ENCODE measurements around the gene PKN3. TPM values are rescaled to one million over a fixed set of nuclear protein-coding genes. Genes with fewer than 3 reads are reported as not detected.

The PKN3 gene
- total and polyA plus RNA-seq, 2 of the 13 experiments (the other 11 are each of a cell fraction or from before 2014, with no cell fraction given), result 10.5 to 13.2 TPM

DNA sequence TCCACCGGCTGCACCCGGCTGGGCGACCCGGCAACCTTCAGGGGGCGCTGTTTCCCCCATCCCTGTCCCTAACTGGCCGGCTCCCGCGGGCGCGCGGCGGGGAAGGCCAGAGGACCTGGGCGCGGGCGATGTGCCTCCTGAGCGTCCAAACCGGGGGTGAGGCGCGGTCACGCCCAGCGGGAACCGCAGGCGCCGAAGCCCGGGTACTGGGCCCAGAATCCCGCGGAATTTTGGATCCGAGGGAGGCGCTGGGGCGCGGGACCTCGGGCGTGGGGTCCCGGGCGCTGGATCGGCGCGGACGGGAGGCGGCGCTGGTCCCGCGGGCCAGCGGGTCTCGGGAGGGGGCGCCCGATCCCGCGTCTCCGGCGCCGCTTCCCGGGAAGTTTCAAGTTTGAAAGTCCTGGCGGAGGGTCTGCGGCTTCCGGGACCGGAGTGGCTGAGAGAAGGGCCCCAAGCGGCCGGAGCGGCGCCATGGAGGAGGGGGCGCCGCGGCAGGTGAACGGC, at the start of gene PKN3 (continued):
- TF ChIP-seq NAIF1 (CRISPR knock-in tag; IDR thresholded peaks at IDR 0.05; ENCODE audit: borderline replicate concordance) (no peak), SNRNP70 (IDR thresholded peaks at IDR 0.05; ENCODE audit: low read depth, low read length) (no peak), SALL2 (CRISPR knock-in tag; IDR thresholded peaks at IDR 0.05) (0 out of 2 replicates have a peak, but pooled peaks have one; percentile 22), ZNF501 (CRISPR knock-in tag; IDR thresholded peaks at IDR 0.05) (peak; percentile 74), PHF20 (CRISPR knock-in tag; IDR thresholded peaks at IDR 0.05) (0 out of 2 replicates have a peak, but pooled peaks have one; percentile 30), RBFOX2 (IDR thresholded peaks at IDR 0.05; ENCODE audit: low read depth, low read length) (peak; percentile 79), SALL1 (CRISPR knock-in tag; IDR thresholded peaks at IDR 0.05) (peak; percentile 38; the same call in 1 of the 2 replicates), MEF2D (CRISPR knock-in tag; IDR thresholded peaks at IDR 0.05) (peak; percentile 56; the same call in 1 of the 2 replicates), ZMYM4 (CRISPR knock-in tag; IDR thresholded peaks at IDR 0.05) (peak; percentile 46; the same call in 1 of the 2 replicates), RAD21 (CRISPR knock-in tag; IDR thresholded peaks at IDR 0.05) (peak; percentile 78), ZNF543 (CRISPR knock-in tag; IDR thresholded peaks at IDR 0.05) (0 out of 2 replicates have a peak, but pooled peaks have one; percentile 50), ZNF446 (CRISPR knock-in tag; IDR thresholded peaks at IDR 0.05) (no peak), ARNTL (CRISPR knock-in tag; IDR thresholded peaks at IDR 0.05) (0 out of 2 replicates have a peak, but pooled peaks have one; percentile 37), ZNF235 (CRISPR knock-in tag; IDR thresholded peaks at IDR 0.05; ENCODE audit: borderline replicate concordance) (0 out of 2 replicates have a peak, but pooled peaks have one; percentile 19)
- TF ChIP-seq, protein P1, sequence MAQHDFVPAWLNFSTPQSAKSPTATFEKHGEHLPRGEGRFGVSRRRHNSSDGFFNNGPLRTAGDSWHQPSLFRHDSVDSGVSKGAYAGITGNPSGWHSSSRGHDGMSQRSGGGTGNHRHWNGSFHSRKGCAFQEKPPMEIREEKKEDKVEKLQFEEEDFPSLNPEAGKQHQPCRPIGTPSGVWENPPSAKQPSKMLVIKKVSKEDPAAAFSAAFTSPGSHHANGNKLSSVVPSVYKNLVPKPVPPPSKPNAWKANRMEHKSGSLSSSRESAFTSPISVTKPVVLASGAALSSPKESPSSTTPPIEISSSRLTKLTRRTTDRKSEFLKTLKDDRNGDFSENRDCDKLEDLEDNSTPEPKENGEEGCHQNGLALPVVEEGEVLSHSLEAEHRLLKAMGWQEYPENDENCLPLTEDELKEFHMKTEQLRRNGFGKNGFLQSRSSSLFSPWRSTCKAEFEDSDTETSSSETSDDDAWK (CRISPR knock-in tag; IDR thresholded peaks at IDR 0.05), result no peak
- TF ChIP-seq, protein P2, sequence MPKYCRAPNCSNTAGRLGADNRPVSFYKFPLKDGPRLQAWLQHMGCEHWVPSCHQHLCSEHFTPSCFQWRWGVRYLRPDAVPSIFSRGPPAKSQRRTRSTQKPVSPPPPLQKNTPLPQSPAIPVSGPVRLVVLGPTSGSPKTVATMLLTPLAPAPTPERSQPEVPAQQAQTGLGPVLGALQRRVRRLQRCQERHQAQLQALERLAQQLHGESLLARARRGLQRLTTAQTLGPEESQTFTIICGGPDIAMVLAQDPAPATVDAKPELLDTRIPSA (CRISPR knock-in tag; IDR thresholded peaks at IDR 0.05; ENCODE audit: borderline replicate concordance), result 0 out of 2 replicates have a peak, but pooled peaks have one; percentile 41
- TF ChIP-seq, protein P3, sequence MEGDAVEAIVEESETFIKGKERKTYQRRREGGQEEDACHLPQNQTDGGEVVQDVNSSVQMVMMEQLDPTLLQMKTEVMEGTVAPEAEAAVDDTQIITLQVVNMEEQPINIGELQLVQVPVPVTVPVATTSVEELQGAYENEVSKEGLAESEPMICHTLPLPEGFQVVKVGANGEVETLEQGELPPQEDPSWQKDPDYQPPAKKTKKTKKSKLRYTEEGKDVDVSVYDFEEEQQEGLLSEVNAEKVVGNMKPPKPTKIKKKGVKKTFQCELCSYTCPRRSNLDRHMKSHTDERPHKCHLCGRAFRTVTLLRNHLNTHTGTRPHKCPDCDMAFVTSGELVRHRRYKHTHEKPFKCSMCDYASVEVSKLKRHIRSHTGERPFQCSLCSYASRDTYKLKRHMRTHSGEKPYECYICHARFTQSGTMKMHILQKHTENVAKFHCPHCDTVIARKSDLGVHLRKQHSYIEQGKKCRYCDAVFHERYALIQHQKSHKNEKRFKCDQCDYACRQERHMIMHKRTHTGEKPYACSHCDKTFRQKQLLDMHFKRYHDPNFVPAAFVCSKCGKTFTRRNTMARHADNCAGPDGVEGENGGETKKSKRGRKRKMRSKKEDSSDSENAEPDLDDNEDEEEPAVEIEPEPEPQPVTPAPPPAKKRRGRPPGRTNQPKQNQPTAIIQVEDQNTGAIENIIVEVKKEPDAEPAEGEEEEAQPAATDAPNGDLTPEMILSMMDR (CRISPR knock-in tag; IDR thresholded peaks at IDR 0.05), result peak; percentile 91
- TF ChIP-seq, protein P4, sequence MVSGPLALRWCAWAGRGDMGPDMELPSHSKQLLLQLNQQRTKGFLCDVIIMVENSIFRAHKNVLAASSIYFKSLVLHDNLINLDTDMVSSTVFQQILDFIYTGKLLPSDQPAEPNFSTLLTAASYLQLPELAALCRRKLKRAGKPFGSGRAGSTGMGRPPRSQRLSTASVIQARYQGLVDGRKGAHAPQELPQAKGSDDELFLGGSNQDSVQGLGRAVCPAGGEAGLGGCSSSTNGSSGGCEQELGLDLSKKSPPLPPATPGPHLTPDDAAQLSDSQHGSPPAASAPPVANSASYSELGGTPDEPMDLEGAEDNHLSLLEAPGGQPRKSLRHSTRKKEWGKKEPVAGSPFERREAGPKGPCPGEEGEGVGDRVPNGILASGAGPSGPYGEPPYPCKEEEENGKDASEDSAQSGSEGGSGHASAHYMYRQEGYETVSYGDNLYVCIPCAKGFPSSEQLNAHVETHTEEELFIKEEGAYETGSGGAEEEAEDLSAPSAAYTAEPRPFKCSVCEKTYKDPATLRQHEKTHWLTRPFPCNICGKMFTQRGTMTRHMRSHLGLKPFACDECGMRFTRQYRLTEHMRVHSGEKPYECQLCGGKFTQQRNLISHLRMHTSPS (CRISPR knock-in tag; IDR thresholded peaks at IDR 0.05; ENCODE audit: low read depth), result peak; percentile 57
- TF ChIP-seq, protein P5, sequence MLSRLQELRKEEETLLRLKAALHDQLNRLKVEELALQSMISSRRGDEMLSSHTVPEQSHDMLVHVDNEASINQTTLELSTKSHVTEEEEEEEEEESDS (CRISPR knock-in tag; IDR thresholded peaks at IDR 0.05; ENCODE audit: borderline replicate concordance), result 0 out of 2 replicates have a peak, but pooled peaks have one; percentile 29
- TF ChIP-seq, protein P6, sequence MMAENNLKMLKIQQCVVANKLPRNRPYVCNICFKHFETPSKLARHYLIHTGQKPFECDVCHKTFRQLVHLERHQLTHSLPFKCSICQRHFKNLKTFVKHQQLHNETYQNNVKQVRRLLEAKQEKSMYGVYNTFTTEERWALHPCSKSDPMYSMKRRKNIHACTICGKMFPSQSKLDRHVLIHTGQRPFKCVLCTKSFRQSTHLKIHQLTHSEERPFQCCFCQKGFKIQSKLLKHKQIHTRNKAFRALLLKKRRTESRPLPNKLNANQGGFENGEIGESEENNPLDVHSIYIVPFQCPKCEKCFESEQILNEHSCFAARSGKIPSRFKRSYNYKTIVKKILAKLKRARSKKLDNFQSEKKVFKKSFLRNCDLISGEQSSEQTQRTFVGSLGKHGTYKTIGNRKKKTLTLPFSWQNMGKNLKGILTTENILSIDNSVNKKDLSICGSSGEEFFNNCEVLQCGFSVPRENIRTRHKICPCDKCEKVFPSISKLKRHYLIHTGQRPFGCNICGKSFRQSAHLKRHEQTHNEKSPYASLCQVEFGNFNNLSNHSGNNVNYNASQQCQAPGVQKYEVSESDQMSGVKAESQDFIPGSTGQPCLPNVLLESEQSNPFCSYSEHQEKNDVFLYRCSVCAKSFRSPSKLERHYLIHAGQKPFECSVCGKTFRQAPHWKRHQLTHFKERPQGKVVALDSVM (CRISPR knock-in tag; IDR thresholded peaks at IDR 0.05), result peak; percentile 74
